Endothelial cell of hepatic sinusoid (primary cell): ENCODE measurements around the gene PFN1.

ENCODE experiments used
- in situ Hi-C: cut with HindIII; loops from 2 replicates; pipeline ENCODE4 v1.10.0; 2017; ENCODE audit warnings: low sequenced_read_pairs

PFN1 gene

GRCh38 chr17:4898927-4899326 is 49.4 kb downstream of the PFN1 start:
- in situ Hi-C loops, result no loop called here

GRCh38 chr17:4898351-4898750 is 50.0 kb downstream of the PFN1 start:
- in situ Hi-C loops, result no loop called here

- in situ Hi-C loops, result no loop called here
These were observed 50.5 kb downstream of the PFN1 start for GRCh38 chr17:4897785-4898184.

GRCh38 chr17:4897198-4897687 is 51.1 kb downstream of the PFN1 start:
- in situ Hi-C loops, result no loop called here

DNA sequence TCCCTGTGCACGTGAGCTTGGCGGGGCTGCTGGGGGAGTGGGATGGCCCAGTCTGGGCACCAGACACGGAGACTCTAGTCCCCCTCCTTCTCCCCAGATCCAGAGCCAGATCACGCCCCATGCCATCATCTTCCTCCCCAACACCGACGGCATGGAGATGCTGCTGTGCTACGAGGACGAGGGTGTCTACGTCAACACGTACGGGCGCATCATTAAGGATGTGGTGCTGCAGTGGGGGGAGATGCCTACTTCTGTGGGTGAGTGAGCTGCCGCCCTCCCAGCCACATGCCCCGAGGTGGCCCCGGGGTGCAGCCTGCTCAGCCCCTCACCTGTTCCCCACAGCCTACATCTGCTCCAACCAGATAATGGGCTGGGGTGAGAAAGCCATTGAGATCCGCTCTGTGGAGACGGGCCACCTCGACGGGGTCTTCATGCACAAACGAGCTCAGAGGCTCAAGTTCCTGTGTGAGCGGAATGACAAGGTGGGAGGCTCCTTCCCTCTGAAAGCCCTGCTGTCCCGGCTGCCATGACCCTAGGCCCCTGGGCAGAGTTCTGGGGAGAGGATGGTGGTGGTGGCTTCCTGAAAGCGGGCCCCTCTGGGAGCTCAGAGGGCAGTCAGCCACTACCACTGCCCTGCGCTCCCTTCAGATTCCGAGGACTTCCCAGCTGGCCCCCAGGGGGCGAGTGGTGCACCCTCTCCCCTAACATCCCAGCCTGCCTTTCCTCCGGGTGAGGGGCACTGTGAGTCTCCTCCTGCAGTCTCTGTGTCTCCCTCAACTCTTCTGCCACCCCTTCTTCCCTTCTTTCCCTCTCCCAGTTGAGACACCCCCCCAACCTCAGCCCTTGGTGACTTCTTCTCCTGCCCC is 51.8 kb downstream of the PFN1 start:
- in situ Hi-C loops, result no loop called here

DNA sequence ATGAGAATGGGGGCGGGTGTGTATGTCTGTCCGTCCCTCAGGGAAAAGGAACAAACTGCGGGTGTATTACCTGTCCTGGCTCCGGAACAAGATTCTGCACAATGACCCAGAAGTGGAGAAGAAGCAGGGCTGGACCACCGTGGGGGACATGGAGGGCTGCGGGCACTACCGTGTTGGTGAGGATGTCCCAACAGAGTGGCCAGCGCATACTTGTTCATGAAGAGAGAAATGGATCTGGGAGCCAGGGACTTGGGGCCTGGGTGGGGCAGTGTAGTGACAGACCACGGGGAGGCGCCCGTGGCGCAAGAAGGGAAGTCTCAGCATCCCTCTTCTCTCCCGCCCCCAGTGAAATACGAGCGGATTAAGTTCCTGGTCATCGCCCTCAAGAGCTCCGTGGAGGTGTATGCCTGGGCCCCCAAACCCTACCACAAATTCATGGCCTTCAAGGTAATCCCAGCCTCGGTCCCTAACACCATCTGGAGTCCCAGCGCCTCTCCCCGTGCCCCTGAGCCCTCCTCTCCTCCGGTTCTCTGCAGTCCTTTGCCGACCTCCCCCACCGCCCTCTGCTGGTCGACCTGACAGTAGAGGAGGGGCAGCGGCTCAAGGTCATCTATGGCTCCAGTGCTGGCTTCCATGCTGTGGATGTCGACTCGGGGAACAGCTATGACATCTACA is 52.5 kb downstream of the PFN1 start:
- in situ Hi-C loops, result no loop called here
